ENCODE measurements around the gene APLP1. TPM values are rescaled to one million over a fixed set of nuclear protein-coding genes. Genes with fewer than 3 reads are reported as not detected.
A peak's percentile ranks its signal among the peaks of the same experiment; 100 is the strongest.

APLP1 gene
- total RNA-seq, 1 donor from 2014 or later: 1.5 TPM

GRCh38 chr19:35852029-35852780, 16.2 kb upstream of the APLP1 start, which contains the start of gene NPHS1:
Gene NPHS1 (minus strand): TSS chr19:35852504. CDS start chr19:35851837, 667 bp downstream.
- no peak for TF ChIP-seq CTCF (IDR thresholded peaks at IDR 0.05)
- TF ChIP-seq POLR2AphosphoS5 (IDR thresholded peaks at IDR 0.05; ENCODE audit: insufficient read depth in 1 of 2, low read depth in 1 of 2): no peak
- no peak for TF ChIP-seq POLR2A (IDR thresholded peaks at IDR 0.05)
- no peak within 1 kb of the TSS for H3K27ac ChIP-seq
- no peaks in the 10 kb centered on the region for H3K9me3 ChIP-seq
- intact Hi-C loops (cut with DNase I): no loop called here
- no peak within 1 kb of the TSS for H3K4me3 ChIP-seq
- H3K4me1 ChIP-seq: peaks cover 14% of the 10 kb centered on the region
- H3K27me3 ChIP-seq: peaks cover 10% of the 10 kb centered on the region
- DNase-seq (ENCODE audit: extremely low spot score in 2 of 2): no peak
- no peaks in the 10 kb centered on the region for H3K36me3 ChIP-seq

DNA sequence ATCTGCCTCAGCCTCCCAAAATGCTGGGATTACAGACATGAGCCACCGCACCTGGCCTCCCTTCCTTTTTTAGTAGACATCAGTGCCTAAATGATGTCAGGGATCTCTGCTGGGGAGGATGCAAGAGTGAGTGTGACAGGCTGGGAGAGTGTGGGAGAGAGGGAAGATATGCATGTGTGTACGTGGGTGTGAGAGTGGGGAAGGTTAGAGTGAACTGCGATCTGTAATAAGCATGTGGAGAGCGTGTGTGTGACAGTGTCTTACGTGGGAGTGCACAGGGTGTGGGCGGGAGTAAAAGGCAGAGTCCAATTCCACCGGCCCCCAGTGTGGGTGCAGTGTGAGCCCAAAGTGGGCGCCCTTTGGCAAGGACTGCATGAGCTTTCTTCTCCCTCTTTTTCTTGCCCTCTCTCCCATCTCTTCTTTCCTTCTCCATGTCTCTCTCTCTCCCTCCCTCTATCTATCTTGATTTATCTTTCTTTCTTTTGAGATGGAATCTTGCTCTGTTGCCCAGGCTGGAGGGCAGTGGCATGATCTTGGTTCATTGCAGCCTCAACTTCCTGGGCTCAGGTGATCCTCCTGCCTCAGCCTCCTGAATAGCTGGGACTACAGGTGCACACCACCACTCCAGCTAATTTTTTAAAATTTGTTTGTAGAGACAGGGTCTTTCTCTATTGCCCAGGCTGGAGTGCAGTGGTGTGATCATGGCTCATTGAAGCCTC, 15.2 kb upstream of the APLP1 start:
- Histone ChIP-seq H3K27me3 (peaks cover 10% of the 10 kb centered on the region), H3K4me3 (no peak overlapping the region), H3K4me1 (peaks cover 15% of the 10 kb centered on the region), H3K27ac (no peak overlapping the region), H3K36me3 (no peaks in the 10 kb centered on the region), H3K9me3 (no peaks in the 10 kb centered on the region)
- TF ChIP-seq CTCF (IDR thresholded peaks at IDR 0.05) (no peak), POLR2A (IDR thresholded peaks at IDR 0.05) (no peak), POLR2AphosphoS5 (IDR thresholded peaks at IDR 0.05; ENCODE audit: insufficient read depth in 1 of 2, low read depth in 1 of 2) (no peak)
- no peak for DNase-seq (ENCODE audit: extremely low spot score in 2 of 2)
- intact Hi-C loops (cut with DNase I): no loop called here

DNA sequence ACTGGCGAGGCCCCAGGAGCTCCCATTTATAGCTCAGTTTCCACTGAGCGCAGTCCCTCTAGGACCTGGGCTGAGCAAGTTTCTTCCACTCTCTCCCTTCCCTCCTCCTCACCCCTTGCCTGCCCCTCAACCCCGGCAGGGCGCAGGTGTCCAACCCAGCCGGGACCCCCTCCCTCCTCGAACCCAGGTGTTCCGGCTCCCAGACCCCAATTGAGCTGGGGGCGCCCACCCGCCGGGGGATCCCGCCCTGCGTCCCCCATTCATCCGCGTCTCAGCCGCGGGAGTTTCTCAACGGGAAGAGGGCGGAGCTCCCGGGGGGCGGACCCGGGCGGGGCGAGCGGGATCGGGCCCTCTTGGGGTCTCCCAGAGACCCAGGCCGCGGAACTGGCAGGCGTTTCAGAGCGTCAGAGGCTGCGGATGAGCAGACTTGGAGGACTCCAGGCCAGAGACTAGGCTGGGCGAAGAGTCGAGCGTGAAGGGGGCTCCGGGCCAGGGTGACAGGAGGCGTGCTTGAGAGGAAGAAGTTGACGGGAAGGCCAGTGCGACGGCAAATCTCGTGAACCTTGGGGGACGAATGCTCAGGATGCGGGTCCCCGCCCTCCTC, 11.7 kb upstream of the APLP1 start, which contains the start of gene KIRREL2:
Gene KIRREL2 (plus strand): TSS at position 366 of the 604 bp plus-strand sequence. CDS start 209 bp downstream, at position 575.
- Histone ChIP-seq H3K36me3 (no peaks in the 10 kb centered on the region), H3K27me3 (peaks cover 10% of the 10 kb centered on the region), H3K4me3 (peak within 1 kb of the TSS; percentile 30 to 41), H3K4me1 (peaks cover 15% of the 10 kb centered on the region), H3K9me3 (no peaks in the 10 kb centered on the region), H3K27ac (no peak within 1 kb of the TSS)
- no peak for TF ChIP-seq POLR2A (IDR thresholded peaks at IDR 0.05)
- no peak for TF ChIP-seq CTCF (IDR thresholded peaks at IDR 0.05)
- TF ChIP-seq POLR2AphosphoS5 (IDR thresholded peaks at IDR 0.05; ENCODE audit: insufficient read depth in 1 of 2, low read depth in 1 of 2): no peak
- DNase-seq (ENCODE audit: extremely low spot score in 2 of 2): no peak
- intact Hi-C loops (cut with DNase I): no loop called here

DNA sequence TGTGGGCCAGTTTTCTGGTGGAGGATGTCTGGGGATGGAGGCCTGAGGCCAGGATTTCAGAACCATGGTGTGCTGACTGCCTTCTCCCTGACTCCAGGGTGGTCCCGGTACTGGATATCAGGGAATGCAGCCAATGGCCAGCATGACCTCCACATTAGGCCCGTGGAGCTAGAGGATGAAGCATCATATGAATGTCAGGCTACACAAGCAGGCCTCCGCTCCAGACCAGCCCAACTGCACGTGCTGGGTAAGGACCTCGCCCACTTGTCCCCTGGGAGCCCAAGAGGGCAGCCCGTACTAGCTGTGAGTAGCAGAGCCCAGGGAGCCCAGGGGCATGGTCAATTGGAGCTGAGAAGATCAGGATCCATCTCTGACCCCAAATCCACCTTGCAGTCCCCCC, 10.1 kb upstream of the APLP1 start:
- Histone ChIP-seq H3K9me3 (no peaks in the 10 kb centered on the region), H3K4me3 (no peak overlapping the region), H3K4me1 (peaks cover 15% of the 10 kb centered on the region), H3K36me3 (no peaks in the 10 kb centered on the region), H3K27ac (no peak overlapping the region), H3K27me3 (peaks cover 10% of the 10 kb centered on the region)
- TF ChIP-seq POLR2A (IDR thresholded peaks at IDR 0.05) (no peak), CTCF (IDR thresholded peaks at IDR 0.05) (no peak), POLR2AphosphoS5 (IDR thresholded peaks at IDR 0.05; ENCODE audit: insufficient read depth in 1 of 2, low read depth in 1 of 2) (no peak)
- no peak for DNase-seq (ENCODE audit: extremely low spot score in 2 of 2)
- intact Hi-C loops (cut with DNase I): no loop called here
